GM18507 (cell line): ENCODE results near the gene PTCD1.

Experiments
- DNase-seq: peaks from one replicate; pipeline ENCODE4 v3.0.0; 2011; ENCODE audit warnings: low read depth; ENCODE audit not compliant: insufficient read length; ENCODE audit errors: extremely low spot score
- FAIRE-seq: peaks from 2 replicates; lab custom pipeline; 2011; peaks lifted over from hg19 to GRCh38; lab: Jason Lieb, UNC

PTCD1 gene

DNA sequence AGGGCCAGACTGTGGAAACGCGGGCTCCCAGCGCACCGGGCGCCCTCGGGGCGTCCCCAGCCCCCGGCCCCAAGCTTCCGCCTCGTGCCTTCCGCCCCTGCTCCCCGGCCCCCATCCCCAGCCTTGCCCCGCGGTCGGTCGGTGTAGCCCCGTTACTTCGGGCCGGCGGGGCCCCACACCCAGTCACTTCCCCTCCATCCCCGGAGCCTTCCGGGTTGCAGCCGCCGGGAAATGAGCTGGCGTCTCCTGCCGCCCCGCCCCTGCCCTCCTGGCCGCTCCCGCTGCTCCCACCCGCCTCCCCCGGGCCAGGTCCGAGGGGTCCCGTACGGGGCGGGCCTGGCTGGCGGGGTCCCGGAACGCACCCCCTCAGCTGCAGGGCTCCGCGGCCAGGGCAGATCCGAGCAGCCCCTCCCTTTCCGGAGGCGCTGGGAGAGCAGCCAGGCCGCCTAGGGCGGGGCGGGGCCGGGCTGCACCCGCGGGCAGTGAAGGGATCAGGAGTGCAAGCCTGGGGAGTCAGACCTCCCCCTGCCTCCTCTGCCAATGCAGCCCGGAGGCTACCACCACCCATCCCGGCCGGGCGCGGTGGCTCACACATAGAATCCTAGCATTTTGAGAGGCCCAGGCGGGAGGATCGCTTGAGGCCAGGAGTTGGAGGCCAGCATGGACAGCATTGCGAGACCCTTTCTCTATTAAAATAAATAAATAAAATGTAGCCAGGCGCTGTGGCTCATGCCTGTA lies 63.4 kb downstream of the PTCD1 start:
- FAIRE-seq (peak; percentile 48), DNase-seq (no peak)

DNA sequence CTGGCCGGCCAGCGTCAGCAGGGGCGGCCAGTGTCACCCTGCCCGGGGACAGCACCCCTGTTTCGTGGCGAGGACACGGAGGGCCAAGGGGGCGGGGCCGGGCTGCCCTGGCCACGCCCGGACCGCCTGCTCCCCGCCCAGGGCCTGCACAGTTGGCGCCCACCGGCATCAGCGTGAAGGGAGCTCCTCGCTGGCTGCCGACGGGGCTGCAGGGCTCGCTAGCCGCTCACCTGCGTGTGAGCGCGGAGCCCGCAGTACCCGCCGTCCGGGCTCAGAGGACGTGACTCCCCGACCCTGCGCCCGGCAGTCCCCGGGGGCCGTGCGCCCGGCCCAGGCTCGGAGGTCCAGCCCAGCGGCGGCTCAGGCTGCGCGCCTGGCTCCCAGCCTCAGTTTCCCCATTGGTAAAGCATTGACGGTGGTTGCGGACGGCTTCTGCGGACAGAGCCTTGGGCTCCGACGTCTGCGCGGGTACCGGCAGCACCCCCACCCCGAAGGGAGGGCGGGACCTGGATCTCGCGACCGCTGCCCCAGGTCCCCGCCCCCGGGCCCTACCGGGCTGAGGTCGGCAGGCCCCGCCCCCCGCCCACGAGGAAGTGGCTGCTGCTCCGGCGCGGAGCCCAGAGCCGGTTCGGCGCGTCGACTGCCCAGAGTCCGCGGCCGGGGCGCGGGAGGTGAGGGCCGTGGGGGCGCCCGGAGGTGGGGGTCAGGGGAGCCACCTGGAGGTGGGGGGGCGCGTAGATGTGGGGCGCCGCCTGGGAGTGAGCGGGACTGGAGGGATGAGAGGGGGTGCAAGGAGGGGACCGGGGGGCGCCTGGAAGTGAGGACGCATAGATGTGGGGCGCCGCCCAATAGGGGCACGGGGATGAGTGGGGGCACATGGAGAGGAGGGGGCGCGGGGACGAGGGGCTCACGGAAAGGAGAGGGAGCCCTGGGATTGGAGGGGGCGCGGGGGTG lies 64.2 kb downstream of the PTCD1 start, which contains the start of gene ARPC1B:
Gene ARPC1B (plus strand): TSS at position 620 of the 954 bp plus-strand sequence. CDS start 10,985 bp downstream, outside the sequence.
- DNase-seq (peak; percentile 87), FAIRE-seq (peak; percentile 26)

DNA sequence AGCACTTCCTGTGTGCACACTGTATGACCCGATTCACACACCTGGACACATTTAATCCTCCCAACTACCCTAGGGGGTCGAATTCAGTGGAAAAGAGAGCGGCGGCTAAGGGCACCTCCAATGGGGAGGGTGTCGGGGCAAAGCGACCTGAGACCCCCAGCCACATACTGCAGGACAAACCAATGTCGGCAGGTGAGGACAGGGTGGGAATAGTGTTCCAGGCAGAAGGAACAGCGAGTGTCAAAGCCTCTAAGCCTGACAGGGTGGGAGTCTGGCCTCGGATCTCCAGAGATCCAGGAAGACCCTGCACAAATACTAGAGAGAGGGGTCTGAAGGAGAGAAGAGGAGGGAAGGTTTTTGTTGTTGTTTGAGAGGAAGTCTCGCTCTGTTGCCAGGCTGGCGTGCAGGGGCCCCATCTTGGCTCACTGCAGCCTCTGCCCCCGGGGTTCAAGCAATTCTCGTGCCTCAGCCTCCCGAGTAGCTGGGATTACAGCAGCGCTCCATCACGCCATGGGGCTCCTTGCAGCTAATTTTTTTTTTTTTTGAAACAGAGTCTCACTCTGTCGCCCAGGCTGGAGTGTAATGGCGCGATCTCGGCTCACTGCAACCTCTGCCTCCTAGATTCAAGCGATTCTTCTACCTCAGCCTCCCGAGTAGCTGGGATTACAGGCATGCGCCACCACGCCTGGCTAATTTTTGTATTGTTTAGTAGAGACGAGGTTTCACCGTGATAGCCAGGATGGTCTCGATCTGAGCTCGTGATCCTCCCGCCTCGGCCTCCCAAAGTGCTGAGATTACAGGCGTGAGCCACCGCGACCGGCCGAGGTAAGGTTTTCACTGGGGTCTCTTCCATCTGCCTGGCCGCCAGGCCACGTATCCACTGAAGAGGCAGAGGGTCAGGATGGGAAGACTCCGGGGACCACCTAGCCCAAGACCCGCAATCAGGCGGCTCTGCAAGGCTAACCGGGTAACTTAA lies 65.2 kb downstream of the PTCD1 start:
- FAIRE-seq: no peak

DNA sequence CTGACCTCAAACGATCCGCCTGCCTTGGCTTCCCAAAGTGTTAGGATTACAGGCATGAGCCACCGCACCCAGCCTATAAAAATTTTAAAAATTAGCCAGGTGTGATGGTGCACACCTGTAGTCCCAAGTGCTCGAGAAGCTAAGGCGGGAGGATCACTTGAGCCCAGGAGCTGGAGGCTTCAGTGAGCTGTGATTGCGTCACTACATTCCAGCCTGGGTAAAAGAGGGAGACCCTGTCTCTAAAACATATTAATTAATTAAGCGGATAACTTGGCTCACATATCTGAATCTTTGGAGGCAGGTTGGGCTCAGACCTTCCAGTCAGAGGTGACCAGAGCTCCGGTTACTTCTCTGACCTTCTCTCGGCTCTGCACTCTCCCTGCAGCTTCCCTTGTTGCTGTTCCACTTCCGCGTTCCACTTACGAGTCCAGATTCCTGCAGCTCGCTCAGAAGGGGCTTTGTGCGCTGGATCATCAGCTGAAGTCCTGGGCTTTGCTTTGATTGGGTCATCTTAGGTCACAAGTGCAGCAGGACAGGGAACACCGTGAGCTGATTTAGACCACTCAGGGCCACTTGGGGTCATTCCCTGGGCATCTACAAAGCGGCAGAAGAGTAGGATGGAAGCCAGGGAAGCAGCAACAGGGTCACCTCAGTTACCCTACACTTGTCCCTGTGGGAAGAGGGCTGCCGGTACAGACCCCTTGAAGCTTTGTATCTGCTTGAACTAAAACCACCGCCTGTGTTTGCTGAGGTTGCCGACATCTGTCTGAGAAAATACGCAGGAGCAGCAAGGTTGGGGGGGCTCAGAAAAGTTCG lies 66.1 kb downstream of the PTCD1 start:
- FAIRE-seq (no peak), DNase-seq (no peak)

More for the DNA sequence above, 65.2 kb downstream of the PTCD1 start:
- no peak for DNase-seq

DNA sequence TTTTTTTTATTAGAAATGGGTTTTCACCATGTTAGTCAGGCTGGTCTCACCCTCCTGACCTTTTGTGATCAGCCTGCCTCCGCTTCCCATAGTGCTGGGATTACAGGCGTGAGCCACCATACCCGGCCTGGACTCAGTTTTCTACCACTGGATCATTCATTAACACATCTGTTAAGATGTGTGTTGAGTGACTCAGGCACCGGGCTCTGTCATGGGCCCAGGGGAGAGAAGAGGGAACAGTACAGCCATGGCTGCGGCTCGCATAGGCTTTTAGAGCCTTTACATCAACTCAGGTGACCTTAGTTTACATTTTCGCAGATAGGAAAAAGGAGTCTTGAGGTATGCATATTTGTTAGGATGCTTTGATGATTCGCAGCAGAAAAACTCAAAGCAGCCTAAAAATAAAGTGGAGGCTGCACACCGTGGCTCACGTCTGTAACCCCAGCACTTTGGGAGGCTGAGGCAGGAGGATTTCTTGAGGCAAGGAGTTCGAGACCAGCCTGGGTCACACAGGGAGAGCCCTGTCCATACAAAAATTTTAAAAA lies 67.2 kb downstream of the PTCD1 start:
- no peak for FAIRE-seq
- DNase-seq: no peak

DNA sequence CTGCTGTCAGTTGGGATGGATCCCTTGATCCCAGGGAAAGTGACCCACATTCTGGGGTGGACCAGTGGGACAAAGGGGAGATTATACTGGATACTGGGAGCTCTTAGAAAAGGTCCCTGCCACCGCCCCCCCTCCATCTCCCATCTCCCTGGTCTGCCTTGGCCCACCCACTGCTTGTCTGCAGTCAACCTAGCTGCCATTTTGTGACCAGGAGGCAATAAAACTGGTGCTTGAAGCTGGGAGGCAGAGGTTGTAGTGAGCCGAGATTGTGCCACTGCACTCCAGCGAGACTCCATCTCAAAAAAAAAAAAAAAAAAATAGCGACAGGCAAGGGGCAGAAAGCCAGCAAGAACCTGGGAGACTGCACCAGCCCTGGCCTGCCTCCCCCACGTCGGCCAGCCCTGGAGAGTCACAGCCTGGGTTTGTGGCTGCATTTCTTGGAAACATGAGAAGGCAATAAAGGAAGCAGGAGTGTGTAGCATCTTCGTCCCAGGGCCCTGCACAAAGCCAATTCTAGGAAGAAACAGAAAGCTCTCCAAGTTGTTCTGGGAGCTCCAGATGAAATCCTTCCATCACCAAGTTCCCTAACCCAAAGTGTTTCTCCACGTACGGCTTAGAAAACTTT lies 68.7 kb downstream of the PTCD1 start:
- DNase-seq (no peak), FAIRE-seq (no peak)

DNA sequence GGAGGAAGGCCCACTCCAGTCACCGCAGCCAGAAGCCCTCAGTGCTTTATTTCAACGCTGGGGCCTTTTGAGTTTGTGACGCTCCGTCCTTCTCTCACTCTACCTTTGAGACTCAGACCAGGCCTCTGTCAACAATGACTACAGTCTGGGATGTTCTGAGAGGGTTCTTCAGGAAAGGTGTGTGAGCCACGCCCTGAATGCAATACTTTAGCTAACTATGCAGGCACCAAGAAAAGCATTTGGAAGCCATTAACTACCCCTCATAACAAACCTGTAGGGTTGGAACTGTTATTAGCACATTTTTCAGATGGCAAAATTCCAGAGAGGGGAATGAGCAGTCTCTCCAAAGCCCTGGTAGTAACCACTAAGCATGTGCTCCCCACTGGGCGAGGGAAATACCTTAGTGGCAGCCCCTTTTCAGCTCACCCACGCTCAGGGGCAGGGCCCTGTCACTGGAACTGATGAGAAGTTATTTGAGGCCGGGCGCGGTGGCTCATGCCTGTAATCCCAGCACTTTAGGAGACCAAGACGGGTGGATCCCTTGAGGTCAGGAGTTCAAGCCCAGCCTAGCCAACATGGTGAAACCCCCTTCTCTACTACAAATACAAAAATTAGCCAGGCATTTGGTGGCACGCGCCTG lies 69.7 kb downstream of the PTCD1 start:
- FAIRE-seq: no peak
- no peak for DNase-seq
